Hepatocyte (in vitro differentiated cells): ENCODE data around the gene CHFR. TPM values are rescaled to one million over a fixed set of nuclear protein-coding genes. Genes with fewer than 3 reads are reported as not detected.

Experiments used
- DNase-seq: peaks from one replicate; pipeline ENCODE4 v3.0.0-alpha.2; 2016; ENCODE audit warnings: low spot score
- H2AFZ ChIP-seq: fragments of 200-600 bp; sonication (generic); 2 replicates; pipeline ENCODE4 v1.6.0; 2016; ENCODE audit warnings: antibody characterized with exemption, mild to moderate bottlenecking
- H3K27ac ChIP-seq: fragments of 200-600 bp; sonication (generic); 2 replicates; pipeline ENCODE4 v1.5.1; 2016; ENCODE audit warnings: mild to moderate bottlenecking
- H3K27me3 ChIP-seq: fragments of 200-600 bp; sonication (generic); 2 replicates; pipeline ENCODE4 v1.6.1; 2016
- H3K36me3 ChIP-seq: fragments of 200-600 bp; sonication (generic); replicated peaks from 2 replicates; pipeline ENCODE4 v1.5.1; 2016; ENCODE audit warnings: low read depth; ENCODE audit not compliant: insufficient read depth
- H3K4me1 ChIP-seq: fragments of 200-600 bp; sonication (generic); 2 replicates; pipeline ENCODE4 v1.5.1; 2016; ENCODE audit warnings: mild to moderate bottlenecking, moderate library complexity; ENCODE audit not compliant: insufficient read depth
- H3K4me2 ChIP-seq: fragments of 200-600 bp; sonication (generic); 2 replicates; pipeline ENCODE4 v1.6.0; 2016
- H3K4me3 ChIP-seq: fragments of 200-600 bp; sonication (generic); 2 replicates; pipeline ENCODE4 v1.5.1; 2016; ENCODE audit warnings: mild to moderate bottlenecking
- H3K79me2 ChIP-seq: fragments of 200-600 bp; sonication (generic); 2 replicates; pipeline ENCODE4 v1.6.0; 2017; ENCODE audit warnings: mild to moderate bottlenecking
- H3K9me2 ChIP-seq: fragments of 200-600 bp; sonication (generic); replicated peaks from 2 replicates; pipeline ENCODE4 v1.6.0; 2017; ENCODE audit warnings: mild to moderate bottlenecking; ENCODE audit not compliant: insufficient read depth
- H3K9me3 ChIP-seq: fragments of 200-600 bp; sonication (generic); 2 replicates; pipeline ENCODE4 v1.5.1; 2016; ENCODE audit warnings: low read depth, mild to moderate bottlenecking
- H4K20me1 ChIP-seq: fragments of 200-600 bp; sonication (generic); 2 replicates; pipeline ENCODE4 v1.6.0; 2016; ENCODE audit warnings: mild to moderate bottlenecking; ENCODE audit not compliant: insufficient read depth, poor library complexity, severe bottlenecking
- EZH2 ChIP-seq: fragments of 200-600 bp; sonication (generic); IDR thresholded peaks from 2 replicates; pipeline ENCODE4 v1.6.1; 2016; ENCODE audit warnings: antibody characterized with exemption, mild to moderate bottlenecking, borderline replicate concordance
- EZH2phosphoT487 ChIP-seq: fragments of 200-600 bp; sonication (generic); IDR thresholded peaks from one replicate; pipeline ENCODE4 v1.6.1; 2018; ENCODE audit warnings: antibody characterized with exemption, mild to moderate bottlenecking, low read depth, moderate library complexity; ENCODE audit not compliant: unreplicated experiment, severe bottlenecking
- WGBS: methylation state at CpG from one replicate; pipeline ENCODE4 v1.1.6; 2016; ENCODE audit warnings: low lambda C conversion rate; ENCODE audit errors: missing lambda C conversion rate; 5-methylcytosine and 5-hydroxymethylcytosine counted together
- polyA plus RNA-seq: library from polyadenylated mRNA; unstranded; fragments of >200 nt; fragmentation: Nextera tagmentation; extraction: Ambion mirVana; gene quantifications from 2 replicates; pipeline ENCODE4 v1.2.1, GENCODE V29; 2016
- total RNA-seq: library from RNA; depleted of rRNA; stranded (reverse); fragments of >200 nt; gene quantifications from 2 replicates; pipeline ENCODE4 v1.2.3, GENCODE V29; 2014
- TF ChIP-seq, protein P1 (sequence below): fragments of 200-600 bp; sonication (generic); IDR thresholded peaks from 2 replicates; pipeline ENCODE4 v1.5.1; 2016; ENCODE audit warnings: antibody characterized with exemption, mild to moderate bottlenecking; ENCODE audit not compliant: poor library complexity

Gene CHFR
- total and polyA plus RNA-seq, 2 experiments from 2014 or later: 33.4 to 36.8 TPM

DNA sequence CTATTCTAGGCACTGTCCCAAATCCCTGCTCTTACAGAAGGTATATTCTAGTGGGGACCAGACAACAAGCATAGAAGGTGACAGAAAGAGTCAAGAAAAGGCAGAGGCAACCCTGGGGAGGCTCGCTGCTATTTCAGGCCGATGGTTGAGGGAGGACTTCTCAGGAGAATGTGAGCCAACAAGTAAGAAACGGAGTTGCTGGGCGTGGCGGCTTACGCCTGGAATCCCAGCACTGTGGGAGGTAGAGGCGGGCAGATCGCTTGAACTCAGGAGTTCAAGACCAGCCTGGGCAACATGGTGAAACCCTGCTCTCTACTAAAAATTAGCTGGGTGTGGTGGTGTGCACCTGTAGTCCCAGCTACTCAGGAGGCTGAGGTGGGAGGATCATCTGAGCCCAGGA is 54.1 kb downstream of the CHFR start:
- Histone ChIP-seq H3K36me3 (no peaks in the 10 kb centered on the region), H3K4me1 (no peaks in the 10 kb centered on the region), H3K27ac (no peak overlapping the region), H4K20me1 (no peaks in the 10 kb centered on the region), H3K9me3 (no peaks in the 10 kb centered on the region), H3K27me3 (no peaks in the 10 kb centered on the region), H3K79me2 (peaks cover under 1% of the 10 kb centered on the region), H3K4me2 (no peak overlapping the region), H3K4me3 (no peak overlapping the region), H2AFZ (no peak overlapping the region), H3K9me2 (no peaks in the 10 kb centered on the region)
- 95% methylated on average over 8 of the region's 8 CpGs for WGBS
- no peak for DNase-seq
- no peak for TF ChIP-seq EZH2phosphoT487
- TF ChIP-seq, protein P1, sequence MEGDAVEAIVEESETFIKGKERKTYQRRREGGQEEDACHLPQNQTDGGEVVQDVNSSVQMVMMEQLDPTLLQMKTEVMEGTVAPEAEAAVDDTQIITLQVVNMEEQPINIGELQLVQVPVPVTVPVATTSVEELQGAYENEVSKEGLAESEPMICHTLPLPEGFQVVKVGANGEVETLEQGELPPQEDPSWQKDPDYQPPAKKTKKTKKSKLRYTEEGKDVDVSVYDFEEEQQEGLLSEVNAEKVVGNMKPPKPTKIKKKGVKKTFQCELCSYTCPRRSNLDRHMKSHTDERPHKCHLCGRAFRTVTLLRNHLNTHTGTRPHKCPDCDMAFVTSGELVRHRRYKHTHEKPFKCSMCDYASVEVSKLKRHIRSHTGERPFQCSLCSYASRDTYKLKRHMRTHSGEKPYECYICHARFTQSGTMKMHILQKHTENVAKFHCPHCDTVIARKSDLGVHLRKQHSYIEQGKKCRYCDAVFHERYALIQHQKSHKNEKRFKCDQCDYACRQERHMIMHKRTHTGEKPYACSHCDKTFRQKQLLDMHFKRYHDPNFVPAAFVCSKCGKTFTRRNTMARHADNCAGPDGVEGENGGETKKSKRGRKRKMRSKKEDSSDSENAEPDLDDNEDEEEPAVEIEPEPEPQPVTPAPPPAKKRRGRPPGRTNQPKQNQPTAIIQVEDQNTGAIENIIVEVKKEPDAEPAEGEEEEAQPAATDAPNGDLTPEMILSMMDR: no peak

DNA sequence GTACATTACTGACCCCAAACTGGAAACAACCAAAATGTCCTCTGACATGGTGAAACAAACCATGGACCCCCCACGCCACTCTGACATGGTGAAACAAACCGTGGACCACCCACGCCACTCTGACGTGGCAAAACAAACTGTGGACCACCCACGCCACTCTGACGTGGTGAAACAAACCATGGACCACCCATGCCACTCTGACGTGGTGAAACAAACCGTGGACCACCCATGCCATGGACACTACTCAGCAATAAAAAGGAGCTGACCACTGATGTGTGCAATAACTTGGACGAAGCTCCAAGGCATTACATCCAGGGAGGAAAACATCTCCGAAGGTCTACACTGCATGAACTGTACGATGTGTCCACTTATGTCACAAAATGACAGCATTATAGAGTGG is 55.6 kb downstream of the CHFR start:
- 98% methylated on average over 11 of the region's 11 CpGs for WGBS
- Histone ChIP-seq H3K79me2 (peaks cover 16% of the 10 kb centered on the region), H2AFZ (no peak overlapping the region), H3K9me2 (no peaks in the 10 kb centered on the region), H3K4me1 (peaks cover 9% of the 10 kb centered on the region), H3K27me3 (no peaks in the 10 kb centered on the region), H3K4me3 (no peak overlapping the region), H3K36me3 (no peaks in the 10 kb centered on the region), H3K4me2 (no peak overlapping the region), H3K27ac (no peak overlapping the region), H3K9me3 (no peaks in the 10 kb centered on the region), H4K20me1 (peaks cover 8% of the 10 kb centered on the region)
- TF ChIP-seq EZH2 (no peak), EZH2phosphoT487 (no peak)
- TF ChIP-seq, protein P1: no peak
- no peak for DNase-seq

DNA sequence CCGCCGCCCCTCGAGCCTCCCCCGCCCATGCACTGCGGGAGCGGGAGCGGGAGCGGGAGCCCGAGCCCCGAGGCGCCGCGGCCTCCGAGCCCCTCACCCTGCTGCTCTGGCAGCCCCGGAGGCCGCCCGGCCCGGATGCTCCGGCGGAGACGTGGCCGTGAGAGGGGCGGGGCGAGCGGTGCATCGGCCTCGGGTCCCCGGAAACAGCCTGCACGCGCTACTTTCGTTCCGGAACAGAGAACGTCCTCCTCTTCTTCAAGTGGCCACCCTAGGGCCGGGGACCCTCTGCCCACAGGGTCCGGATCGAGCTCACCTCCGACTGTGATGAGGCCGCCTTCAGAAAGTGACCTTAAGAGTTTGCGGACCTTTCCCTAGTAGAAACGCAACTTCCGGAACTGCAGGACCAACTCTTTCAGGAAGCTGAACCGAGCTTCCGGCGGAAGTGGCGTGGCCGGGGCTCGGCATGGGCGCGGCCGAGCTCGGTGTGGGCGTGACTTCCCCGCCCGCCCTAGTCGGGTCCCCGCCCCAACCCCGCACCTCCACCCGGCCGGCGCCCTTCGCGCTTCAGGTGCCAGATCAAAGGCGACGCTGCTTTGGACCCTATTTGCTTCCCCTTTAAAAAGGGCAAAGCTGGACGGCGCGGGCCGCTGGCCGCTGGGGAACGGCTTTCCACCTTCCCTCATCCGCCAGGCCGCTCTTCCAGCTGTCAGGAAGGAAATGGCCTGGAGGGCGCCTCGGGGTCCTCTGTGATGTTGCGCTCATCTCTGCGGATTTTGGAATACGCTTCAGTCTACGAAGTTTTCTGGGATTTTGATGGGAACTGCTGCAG is 58.5 kb downstream of the CHFR start, which contains the start of gene GOLGA3:
Gene GOLGA3 (minus strand): TSS at position 164 of the 829 bp plus-strand sequence. CDS start 6,741 bp downstream, outside the sequence.
- TF ChIP-seq, protein P1: no peak
- TF ChIP-seq EZH2 (no peak), EZH2phosphoT487 (no peak)
- DNase-seq: peak; percentile 96
- H3K9me2 ChIP-seq: no peaks in the 10 kb centered on the region
- H2AFZ ChIP-seq: peak within 1 kb of the TSS; percentile 66
- peaks cover 45% of the 10 kb centered on the region for H3K79me2 ChIP-seq
- H3K9me3 ChIP-seq: no peaks in the 10 kb centered on the region
- H3K27me3 ChIP-seq: no peaks in the 10 kb centered on the region
- H4K20me1 ChIP-seq: peaks cover 28% of the 10 kb centered on the region
- peak within 1 kb of the TSS; percentile 99 for H3K27ac ChIP-seq
- H3K36me3 ChIP-seq: no peaks in the 10 kb centered on the region
- H3K4me1 ChIP-seq: peaks cover 9% of the 10 kb centered on the region
- 13% methylated on average over 49 of the region's 78 CpGs for WGBS
- peak within 1 kb of the TSS; percentile 50 for H3K4me3 ChIP-seq
- peak within 1 kb of the TSS; percentile 96 for H3K4me2 ChIP-seq
